Measurements from ENCODE around the gene CHN2. TPM values are rescaled to one million over a fixed set of nuclear protein-coding genes. Genes with fewer than 3 reads are reported as not detected.

CHN2 gene
- total RNA-seq, 1 donor from 2014 or later: 1.6 TPM

DNA sequence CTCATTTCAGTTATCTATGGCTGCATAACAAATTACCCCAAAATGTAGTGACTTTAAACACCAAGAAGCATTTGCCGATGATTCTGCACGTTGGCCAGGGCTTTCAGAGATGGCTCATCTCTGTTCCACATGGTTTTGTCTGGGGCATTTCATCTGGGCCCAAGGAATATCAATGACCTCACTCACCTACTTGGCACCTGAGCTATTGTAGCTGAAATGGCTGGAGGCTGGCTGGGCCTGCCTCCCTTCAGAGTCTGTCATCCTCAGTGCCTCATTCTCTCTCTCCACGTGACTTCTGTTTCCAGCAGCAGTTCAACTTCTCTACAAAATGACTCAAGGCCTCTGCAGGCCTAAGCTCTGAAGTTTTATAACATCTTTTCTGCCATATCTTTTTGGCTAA lies 249.7 kb downstream of the CHN2 start:
- no peak for ATAC-seq

DNA sequence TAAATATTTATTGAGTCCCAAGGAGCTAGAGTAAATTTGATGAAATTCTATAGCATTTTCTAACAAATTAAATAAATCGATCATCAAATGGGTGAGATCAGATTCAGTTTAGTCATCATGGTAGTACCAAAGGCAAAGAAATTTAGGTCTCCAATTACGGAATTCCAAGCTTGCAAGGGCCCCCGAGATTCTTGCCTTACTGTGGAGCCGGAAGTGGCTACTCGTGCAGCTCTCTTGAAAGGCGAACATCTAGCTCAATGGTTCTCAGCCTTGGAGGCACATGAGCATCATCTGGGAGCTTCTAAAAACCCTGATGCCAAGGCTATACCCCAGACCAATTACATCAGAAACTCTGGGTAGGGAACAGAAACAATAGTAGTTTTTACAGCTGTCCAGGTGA lies 251.2 kb downstream of the CHN2 start:
- no peak for ATAC-seq

DNA sequence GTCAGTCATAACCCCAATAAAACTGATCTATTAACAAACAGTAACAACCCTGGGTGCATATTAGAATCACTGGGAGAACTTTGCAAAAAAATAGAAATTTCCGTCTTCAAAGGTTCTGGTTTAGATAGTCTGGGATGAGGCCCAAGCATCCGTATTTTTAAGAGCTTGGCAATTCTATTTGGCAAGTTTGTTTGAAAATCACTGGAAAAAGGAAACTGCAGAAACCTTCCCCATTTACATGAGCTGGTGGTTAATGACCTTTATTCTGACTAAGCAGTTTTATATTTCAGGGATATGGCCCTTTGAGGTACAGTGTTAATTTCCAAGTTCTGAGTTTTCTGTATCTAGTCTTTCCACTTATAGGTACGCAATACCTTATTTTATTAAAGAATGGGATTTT lies 253.3 kb downstream of the CHN2 start:
- ATAC-seq: no peak

DNA sequence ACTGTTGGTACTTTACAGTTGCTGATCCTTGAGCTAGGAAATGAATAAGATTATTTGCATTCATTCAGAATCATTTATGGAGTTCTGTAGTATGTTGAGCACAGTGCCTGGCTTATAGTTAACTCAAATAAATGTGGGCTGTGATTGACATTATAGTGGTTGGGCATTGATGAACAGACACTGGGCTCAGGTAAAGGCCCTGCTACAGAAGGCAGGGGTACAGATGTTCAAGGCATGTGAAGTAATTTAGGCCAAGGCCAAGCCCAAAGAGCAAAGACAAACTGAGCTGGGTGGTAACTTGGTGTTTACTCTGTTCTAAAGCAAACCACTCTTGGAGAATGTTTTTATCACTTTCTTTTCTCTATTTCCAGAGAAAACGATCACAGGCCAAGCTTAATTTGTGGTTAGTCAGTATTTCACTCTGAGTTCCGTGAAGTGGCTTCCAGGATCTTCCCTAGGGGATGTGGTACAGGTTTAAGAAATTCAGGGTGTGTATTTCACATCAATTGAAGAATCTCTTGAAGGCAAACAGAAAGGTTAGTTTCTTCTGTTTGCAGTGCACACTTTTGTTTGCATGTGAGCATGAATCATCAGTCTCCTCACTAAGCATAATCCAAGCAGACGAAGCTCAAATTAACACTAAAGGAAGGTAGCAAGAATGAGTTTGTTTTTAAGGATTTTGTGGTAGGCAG lies 255.1 kb downstream of the CHN2 start:
- no peak for ATAC-seq

DNA sequence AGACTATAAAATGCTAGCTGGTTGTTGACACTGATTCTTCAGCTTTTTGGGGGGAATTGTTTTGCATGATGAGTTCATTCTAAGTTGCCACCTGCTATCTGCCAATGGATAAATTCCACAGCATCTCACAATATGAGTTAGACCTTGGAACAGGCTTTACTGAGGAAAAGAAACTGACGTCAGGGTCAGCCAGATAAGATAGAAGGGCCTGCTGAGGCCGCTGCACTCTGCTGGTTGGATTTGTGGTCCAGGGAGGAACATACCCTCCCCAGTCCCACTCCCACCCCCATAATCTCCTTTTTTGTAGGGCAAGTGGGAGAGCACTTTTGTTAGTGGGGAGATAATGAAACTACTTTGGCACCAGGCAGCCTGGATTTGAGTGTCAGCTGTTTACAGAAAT lies 258.4 kb downstream of the CHN2 start:
- no peak for ATAC-seq

- ATAC-seq: no peak
Measured at GRCh38 chr7:29454464-29454863, 259.9 kb downstream of the CHN2 start.

DNA sequence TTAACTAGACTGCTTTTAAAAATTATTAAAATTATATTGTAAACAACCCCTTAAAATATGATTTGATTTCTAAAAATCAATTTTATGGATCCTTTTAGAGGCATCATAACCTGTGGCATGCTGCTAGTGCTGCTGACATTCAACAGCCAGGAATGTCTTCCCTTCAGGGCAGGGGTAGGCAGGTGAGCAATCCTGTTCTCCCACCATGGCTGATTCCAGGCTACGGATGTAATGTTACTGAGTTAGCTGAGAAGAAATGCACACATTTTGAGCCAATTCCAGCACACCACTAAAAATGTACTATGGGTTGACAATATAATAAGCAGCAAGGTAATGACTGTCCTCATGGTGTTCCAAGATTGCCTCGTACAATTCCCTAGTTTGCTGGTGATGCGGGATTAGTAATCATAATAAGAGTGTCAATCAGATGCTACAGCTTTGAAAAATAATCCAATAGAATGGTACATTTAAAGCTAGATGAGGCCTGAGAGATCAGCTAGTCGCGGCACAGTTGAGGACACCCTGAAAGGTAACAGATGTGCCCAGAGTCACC lies 260.4 kb downstream of the CHN2 start:
- ATAC-seq: no peak

- no peak for ATAC-seq
Measured at GRCh38 chr7:29457141-29457561, 262.6 kb downstream of the CHN2 start.

DNA sequence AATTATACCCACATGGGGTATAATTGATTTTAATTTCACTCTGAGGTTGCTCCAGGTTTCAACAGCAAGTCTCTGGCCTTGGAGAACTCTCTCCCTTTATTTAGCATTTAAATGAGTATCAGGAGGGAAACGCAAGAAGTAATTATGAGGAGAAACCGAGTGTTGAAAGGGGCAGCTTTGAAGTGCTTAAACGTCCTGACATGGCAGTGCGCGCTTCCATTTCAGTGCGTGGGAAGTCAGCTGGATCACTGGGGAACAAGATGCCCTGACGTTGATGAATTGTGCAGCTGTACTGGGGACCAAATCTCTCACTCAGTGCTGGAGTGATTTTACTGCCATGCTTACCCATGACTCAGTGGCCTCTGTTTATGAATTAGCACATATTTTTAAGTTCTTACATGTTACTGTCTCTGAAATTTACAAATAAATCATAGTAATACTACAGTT lies 263.0 kb downstream of the CHN2 start:
- ATAC-seq: no peak

GRCh38 chr7:29458933-29459332 lies 264.4 kb downstream of the CHN2 start:
- ATAC-seq: no peak

DNA sequence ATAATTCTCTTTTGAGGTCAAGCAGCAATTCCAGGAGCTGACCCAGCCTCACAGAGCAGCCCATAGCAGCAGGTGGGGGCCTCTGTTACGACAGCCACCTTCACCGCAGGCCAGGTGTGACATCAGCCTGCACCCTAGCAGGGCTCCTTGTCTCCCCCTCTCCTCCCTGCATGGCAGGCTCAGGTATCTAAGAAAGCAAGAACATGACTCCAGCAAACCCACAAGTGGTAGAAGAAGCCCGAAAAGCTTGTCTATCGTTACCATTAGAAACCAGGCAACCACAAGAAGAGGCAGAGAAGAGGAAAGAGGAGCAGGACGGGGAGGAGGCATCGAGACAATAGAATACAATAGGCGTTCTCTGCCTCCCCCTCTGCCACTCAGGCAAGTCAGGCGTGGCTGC lies 265.0 kb downstream of the CHN2 start:
- ATAC-seq: no peak

DNA sequence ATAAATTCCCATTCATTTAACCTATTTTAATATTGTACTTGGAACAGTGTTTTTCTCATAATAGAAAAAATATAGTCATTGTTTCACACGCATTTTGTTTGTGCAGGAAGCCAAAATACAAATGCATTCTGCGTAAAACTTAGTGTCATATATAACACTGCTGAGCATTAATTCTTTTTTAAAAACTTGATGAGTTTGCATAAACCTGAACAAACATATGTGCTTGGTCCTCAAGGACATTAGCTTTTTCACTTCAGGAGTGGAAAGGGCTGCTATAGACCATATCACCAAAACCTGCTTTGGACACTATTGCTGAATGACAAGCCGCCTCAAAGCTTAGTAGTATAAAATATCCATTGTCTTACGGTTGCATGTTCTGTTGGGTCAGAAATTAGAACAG lies 267.4 kb downstream of the CHN2 start:
- ATAC-seq: no peak

- no peak for ATAC-seq
Measured at GRCh38 chr7:29463504-29464158, 269.1 kb downstream of the CHN2 start.

DNA sequence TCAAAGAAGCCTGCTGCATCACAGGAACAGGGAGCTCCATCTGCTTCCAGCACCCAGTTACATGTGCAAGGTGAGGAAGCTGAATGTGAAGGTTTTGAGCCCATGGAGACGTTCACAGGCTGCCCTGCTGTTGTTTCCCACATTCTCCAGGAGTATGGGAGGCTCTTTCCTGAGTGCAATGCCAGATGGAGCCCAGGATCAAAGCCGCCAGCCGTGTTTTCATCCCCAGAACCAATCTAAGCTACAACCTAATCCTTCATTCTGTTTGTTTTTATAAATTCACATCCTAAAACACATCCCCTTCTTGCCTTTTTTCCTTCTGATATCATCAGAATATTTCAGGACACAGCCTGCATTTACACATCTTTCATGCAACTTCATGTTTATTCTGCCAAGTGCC lies 270.2 kb downstream of the CHN2 start:
- no peak for ATAC-seq

DNA sequence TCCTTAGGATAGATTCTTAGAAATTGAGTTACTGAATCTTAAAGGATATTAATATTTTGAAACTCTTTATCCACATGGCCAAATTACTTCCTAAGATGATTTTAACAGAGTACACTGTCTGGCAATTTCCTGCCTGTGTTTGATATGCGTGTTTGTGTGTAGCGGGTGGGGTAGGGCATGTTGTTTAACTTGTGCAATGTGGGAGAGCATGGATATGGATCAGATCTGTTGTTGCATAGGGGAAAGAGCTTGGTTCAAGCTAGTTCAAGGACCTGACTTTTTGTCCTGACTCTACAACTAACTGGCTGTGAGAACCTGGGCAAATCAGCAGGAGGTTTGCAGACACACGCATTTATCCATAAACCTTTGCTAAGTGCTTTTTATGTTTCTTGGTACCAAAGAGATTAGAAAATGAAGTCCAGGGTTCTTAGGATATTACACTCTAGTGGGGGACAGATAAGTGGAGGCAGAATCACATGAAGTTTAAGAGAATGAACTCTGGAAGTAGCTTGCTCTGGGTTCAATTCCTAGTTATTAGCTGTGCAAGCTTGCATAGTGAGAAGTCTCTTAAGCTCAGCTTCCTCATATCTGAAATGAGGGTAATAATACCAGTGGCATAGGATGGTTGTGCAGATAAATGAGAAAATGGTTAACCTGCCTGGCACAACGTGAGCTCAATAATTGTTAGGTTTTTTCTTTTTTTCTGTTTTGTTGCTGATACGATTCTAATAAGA lies 272.8 kb downstream of the CHN2 start:
- no peak for ATAC-seq

- ATAC-seq: no peak
Measured at GRCh38 chr7:29468196-29468595, 273.6 kb downstream of the CHN2 start.

- no peak for ATAC-seq
Measured at GRCh38 chr7:29469281-29469680, 274.7 kb downstream of the CHN2 start.

DNA sequence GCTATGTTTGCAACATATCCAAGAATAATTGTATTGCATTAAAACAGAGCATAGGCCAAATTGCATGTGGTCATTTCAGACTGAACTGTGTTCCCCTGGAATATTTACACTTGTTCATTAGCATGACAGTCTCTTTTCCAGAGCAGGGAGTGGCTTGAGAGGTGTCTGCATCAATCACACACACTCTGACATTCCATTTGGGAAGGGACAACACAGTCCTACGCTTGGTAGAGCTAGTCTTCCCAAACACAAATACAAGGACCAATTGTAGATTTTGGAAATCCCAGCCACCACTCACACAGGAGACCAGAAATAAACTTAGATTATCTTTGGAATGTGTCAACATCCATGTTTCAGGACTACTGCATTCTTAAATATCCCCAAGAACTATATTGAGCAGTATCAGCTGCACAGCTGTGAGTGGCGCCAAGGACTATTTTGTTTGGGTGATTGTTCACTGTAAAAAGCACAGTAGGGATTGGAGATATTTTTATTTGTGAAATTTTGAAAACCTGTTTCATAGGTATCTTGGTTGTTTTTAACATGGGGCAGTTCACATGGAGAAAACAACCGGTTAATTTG lies 275.5 kb downstream of the CHN2 start:
- no peak for ATAC-seq

DNA sequence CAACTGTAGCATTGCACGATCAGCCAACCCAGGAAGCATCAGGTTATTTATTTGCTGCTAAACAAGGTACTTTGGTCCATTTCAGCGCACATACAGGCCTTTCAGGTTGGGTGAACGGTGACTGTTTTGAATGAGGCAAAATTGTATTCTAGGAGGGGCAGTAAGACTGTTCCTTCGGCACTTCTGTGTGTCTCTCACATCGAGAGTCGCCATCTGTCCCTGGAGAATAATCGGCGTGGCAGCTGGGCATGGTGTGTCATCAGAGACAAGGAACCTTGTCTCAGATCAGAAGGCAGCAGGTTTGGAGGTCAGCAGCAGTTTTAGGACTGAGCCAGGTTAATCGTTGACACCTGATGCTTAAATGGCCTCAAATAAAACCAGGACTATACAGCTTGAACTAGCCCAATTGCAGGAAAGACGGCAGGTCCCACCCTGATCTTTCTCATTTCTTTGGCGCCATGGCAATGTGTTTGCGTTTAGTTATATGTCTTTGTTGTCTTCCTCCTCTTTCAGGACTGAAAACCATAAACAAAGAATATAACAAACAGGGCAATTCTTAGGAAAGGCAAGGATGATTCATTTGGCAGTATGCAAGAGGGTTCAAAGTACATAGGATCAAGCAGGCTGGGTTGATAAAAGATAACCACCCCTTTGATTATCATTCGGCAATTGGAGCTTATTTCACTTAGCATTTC lies 277.0 kb downstream of the CHN2 start:
- ATAC-seq: no peak

GRCh38 chr7:29476916-29477315 lies 282.3 kb downstream of the CHN2 start:
- ATAC-seq: no peak

DNA sequence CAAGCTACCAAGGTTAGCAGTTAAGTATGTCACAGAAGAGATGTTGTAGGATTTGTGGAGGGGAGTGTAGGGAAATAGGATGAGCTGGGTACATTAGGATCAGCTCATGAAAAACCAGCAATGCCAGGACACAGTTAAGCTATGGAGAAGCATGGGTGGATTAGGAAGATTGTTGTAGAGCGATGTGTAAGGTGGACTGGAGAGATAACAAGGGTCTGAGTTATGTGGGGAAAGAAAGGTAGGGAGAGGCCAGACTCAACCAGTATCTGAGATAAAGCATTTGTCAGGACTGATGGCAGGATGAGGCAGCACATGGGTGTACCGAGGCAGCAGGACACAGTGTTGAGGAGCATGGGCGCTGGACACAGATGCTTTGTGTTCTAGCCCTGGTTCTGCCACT lies 283.7 kb downstream of the CHN2 start:
- ATAC-seq: no peak

DNA sequence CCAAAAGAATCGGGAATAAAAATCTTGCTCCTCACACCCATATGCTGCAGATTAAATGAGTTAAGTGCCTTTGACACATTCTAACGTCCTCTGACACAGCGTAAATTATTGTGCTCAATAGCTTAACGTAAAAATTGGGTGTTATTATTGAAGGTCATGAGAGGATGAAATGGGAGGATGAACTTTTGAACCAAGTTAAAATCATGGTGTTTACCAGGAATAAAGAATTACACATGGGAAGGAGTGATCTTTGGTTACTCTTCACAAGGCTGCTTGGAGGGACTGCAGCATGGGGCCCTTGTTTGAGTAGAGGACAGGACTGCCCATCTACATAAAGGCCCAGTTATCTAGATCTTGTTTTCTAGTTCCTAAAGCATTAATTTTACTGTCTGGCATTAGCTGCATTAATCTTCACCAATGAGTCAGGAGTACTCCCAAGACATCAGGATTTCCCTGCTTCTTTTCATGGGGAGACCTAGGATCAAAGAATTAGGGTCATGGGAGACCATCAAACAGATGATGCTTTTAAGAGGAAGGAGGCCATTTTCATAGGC lies 284.2 kb downstream of the CHN2 start:
- no peak for ATAC-seq
